H1 (cell line): ENCODE results near the gene RPS18. TPM values are rescaled to one million over a fixed set of nuclear protein-coding genes. Genes with fewer than 3 reads are reported as not detected.
A peak's percentile ranks its signal among the peaks of the same experiment; 100 is the strongest.

Experiments
- CTCF ChIA-PET: fragments of 300-600 bp; sonication (Branson Sonifier 250); formaldehyde crosslinking; loops from one replicate; lab custom pipeline; 2021; ENCODE audit not compliant: partially characterized antibody; lab: Charles Lee
- POLR2A ChIA-PET: fragments of 300-600 bp; sonication (Branson Sonifier 250); formaldehyde crosslinking; loops from one replicate; lab custom pipeline; 2021; ENCODE audit warnings: inconsistent platforms; ENCODE audit not compliant: partially characterized antibody; lab: Charles Lee
- DNase-seq, 2 experiments: peaks; one replicate each; pipeline versions ENCODE4 v3.0.0 to v3.0.0-alpha.2; 2010 to 2022; ENCODE audit warnings: low spot score in 2 of 2, low read depth in 1 of 2, mixed read lengths in 1 of 2
- FAIRE-seq: peaks from 2 replicates; lab custom pipeline; 2011; peaks lifted over from hg19 to GRCh38; lab: Jason Lieb, UNC
- H2AFZ ChIP-seq: 2 replicates; pipeline ENCODE4 v1.8.1; 2012; ENCODE audit warnings: low read length, inconsistent platforms
- H2AK5ac ChIP-seq: 2 replicates; pipeline ENCODE4 v1.6.1; 2013; ENCODE audit warnings: low read depth, low read length
- H2BK120ac ChIP-seq: replicated peaks from 2 replicates; pipeline ENCODE3; 2013; ENCODE audit warnings: low read depth, low read length, inconsistent platforms
- H2BK12ac ChIP-seq: 2 replicates; pipeline ENCODE4 v1.6.1; 2013; ENCODE audit warnings: low read depth, low read length
- H2BK15ac ChIP-seq: 2 replicates; pipeline ENCODE4 v1.6.1; 2013; ENCODE audit warnings: low read length
- H2BK20ac ChIP-seq: 2 replicates; pipeline ENCODE4 v1.6.1; 2013; ENCODE audit warnings: low read length
- H2BK5ac ChIP-seq: 2 replicates; pipeline ENCODE4 v1.6.1; 2013; ENCODE audit warnings: low read depth, low read length
- H3K14ac ChIP-seq: 2 replicates; pipeline ENCODE4 v1.6.1; 2013; ENCODE audit warnings: inconsistent platforms; ENCODE audit not compliant: insufficient read length
- H3K18ac ChIP-seq: 2 replicates; pipeline ENCODE4 v1.6.1; 2013; ENCODE audit warnings: low read length; ENCODE audit errors: extremely low read depth
- H3K23ac ChIP-seq: 2 replicates; pipeline ENCODE4 v1.6.1; 2013; ENCODE audit warnings: inconsistent platforms; ENCODE audit not compliant: insufficient read length
- H3K23me2 ChIP-seq: 2 replicates; pipeline ENCODE4 v1.6.1; 2013; ENCODE audit warnings: low read depth, low read length
- H3K27ac ChIP-seq: 2 replicates; pipeline ENCODE4 v1.6.1; 2011; ENCODE audit warnings: low read depth, low read length, inconsistent platforms
- H3K27me3 ChIP-seq, 4 experiments: replicated peaks in 1 of 4; 1 replicate in 1 of 4; 2 replicates in 3 of 4; pipeline versions ENCODE4 v1.6.1 to v1.8.1; 2011 to 2013; ENCODE audit warnings: low read length in 3 of 4, mild to moderate bottlenecking in 3 of 4, inconsistent platforms in 2 of 4, mixed read lengths in 2 of 4, moderate library complexity in 1 of 4; ENCODE audit not compliant: control insufficient read depth in 3 of 4, insufficient read depth in 3 of 4; ENCODE audit errors: extremely low read depth in 1 of 4
- H3K36me3 ChIP-seq, 4 experiments: 2 replicates each; pipeline versions ENCODE4 v1.6.1 to v1.8.1; 2011 to 2013; ENCODE audit warnings: mild to moderate bottlenecking in 4 of 4, low read length in 3 of 4, moderate library complexity in 2 of 4, control low read depth in 1 of 4, inconsistent platforms in 1 of 4; ENCODE audit not compliant: insufficient read depth in 4 of 4, control insufficient read depth in 2 of 4
- H3K4ac ChIP-seq: replicated peaks from 2 replicates; pipeline ENCODE3; 2013; ENCODE audit warnings: low read length, low read depth, mixed read lengths, inconsistent platforms; ENCODE audit not compliant: insufficient read length
- H3K4me1 ChIP-seq, 4 experiments: replicated peaks in 1 of 4; 1 replicate in 1 of 4; 2 replicates in 3 of 4; pipeline versions ENCODE4 v1.6.1 to v1.8.1; 2011 to 2013; ENCODE audit warnings: low read length in 3 of 4, inconsistent platforms in 2 of 4, mixed read lengths in 1 of 4; ENCODE audit not compliant: insufficient read depth in 4 of 4, control insufficient read depth in 3 of 4
- H3K4me2 ChIP-seq, 2 experiments: 2 replicates each; pipeline versions ENCODE4 v1.6.1 to v1.8.1; 2011 to 2013; ENCODE audit warnings: low read depth in 2 of 2, low read length in 2 of 2, control low read depth in 1 of 2, inconsistent platforms in 1 of 2, mild to moderate bottlenecking in 1 of 2; ENCODE audit not compliant: insufficient read depth in 1 of 2
- H3K4me3 ChIP-seq, 4 experiments: fragments of 200-600, 300-600 bp in 1 of 4; sonication (generic), shearing (Covaris generic), sonication (Bioruptor Twin) in 1 of 4; 2 replicates each; pipeline versions ENCODE4 v1.5.1 to v1.8.1; 2011 to 2016; ENCODE audit warnings: low read length in 4 of 4, low read depth in 3 of 4, control low read depth in 2 of 4, inconsistent platforms in 2 of 4, mild to moderate bottlenecking in 2 of 4, mixed read lengths in 1 of 4, moderate library complexity in 1 of 4; ENCODE audit not compliant: insufficient read depth in 2 of 4; ENCODE audit errors: extremely low read depth in 1 of 4
- H3K56ac ChIP-seq: replicated peaks from 2 replicates; pipeline ENCODE3; 2013; ENCODE audit warnings: low read depth, mild to moderate bottlenecking, mixed read lengths, low read length, inconsistent platforms; ENCODE audit not compliant: insufficient read length
- H3K79me1 ChIP-seq: 2 replicates; pipeline ENCODE4 v1.6.1; 2013; ENCODE audit warnings: low read depth, low read length, control low read depth
- H3K79me2 ChIP-seq, 2 experiments: 2 replicates each; pipeline versions ENCODE4 v1.6.1 to v1.8.1; 2012 to 2013; ENCODE audit warnings: low read length in 2 of 2, mild to moderate bottlenecking in 2 of 2, inconsistent platforms in 1 of 2; ENCODE audit not compliant: insufficient read depth in 2 of 2, control insufficient read depth in 1 of 2
- H3K9ac ChIP-seq, 4 experiments: replicated peaks in 1 of 4; 1 replicate in 1 of 4; 2 replicates in 3 of 4; pipeline versions ENCODE4 v1.6.1 to v1.8.1; 2011 to 2013; ENCODE audit warnings: low read depth in 3 of 4, low read length in 3 of 4, control low read depth in 2 of 4, mild to moderate bottlenecking in 2 of 4, moderate library complexity in 2 of 4, inconsistent platforms in 1 of 4; ENCODE audit errors: extremely low read depth in 1 of 4
- H3K9me3 ChIP-seq, 2 experiments: 2 replicates each; pipeline versions ENCODE4 v1.6.1 to v1.8.1; 2012 to 2013; ENCODE audit warnings: mild to moderate bottlenecking in 2 of 2, moderate library complexity in 2 of 2, control low read depth in 1 of 2, inconsistent platforms in 1 of 2, low read depth in 1 of 2, low read length in 1 of 2, mixed read lengths in 1 of 2; ENCODE audit not compliant: insufficient read depth in 2 of 2
- H4K20me1 ChIP-seq, 2 experiments: replicated peaks in 1 of 2; 2 replicates each; pipeline versions ENCODE3 to v1.8.1; 2011 to 2013; ENCODE audit warnings: inconsistent platforms in 2 of 2, low read length in 2 of 2, mild to moderate bottlenecking in 1 of 2; ENCODE audit not compliant: insufficient read depth in 2 of 2, control insufficient read depth in 1 of 2
- H4K5ac ChIP-seq: 2 replicates; pipeline ENCODE4 v1.6.1; 2013; ENCODE audit warnings: low read length, low read depth, mixed read lengths, inconsistent platforms; ENCODE audit not compliant: insufficient read length
- H4K8ac ChIP-seq: 2 replicates; pipeline ENCODE4 v1.8.0; 2013; ENCODE audit warnings: mild to moderate bottlenecking, moderate library complexity, low read length, inconsistent platforms; ENCODE audit not compliant: insufficient read depth; ENCODE audit errors: extremely low read depth
- H4K91ac ChIP-seq: replicated peaks from 2 replicates; pipeline ENCODE3; 2013; ENCODE audit warnings: low read length, mixed read lengths, inconsistent platforms; ENCODE audit not compliant: insufficient read length
- KDM1A ChIP-seq: fragments of 200-600, 300-600 bp; sonication (generic); IDR thresholded peaks from 2 replicates; pipeline ENCODE4 v1.7.1; 2016; ENCODE audit warnings: mild to moderate bottlenecking, low read length, borderline replicate concordance
- KDM4A ChIP-seq: IDR thresholded peaks from one replicate; pipeline ENCODE4 v1.7.1; 2012; ENCODE audit warnings: low read depth, mild to moderate bottlenecking, moderate library complexity, low read length, inconsistent platforms; ENCODE audit not compliant: severe bottlenecking
- KDM5A ChIP-seq: fragments of 200-600 bp; IDR thresholded peaks from 2 replicates; pipeline ENCODE4 v1.7.1; 2012; ENCODE audit warnings: mild to moderate bottlenecking, low read length, inconsistent platforms, mixed read lengths
- SAP30 ChIP-seq: fragments of 300-600 bp; sonication (generic); IDR thresholded peaks from 2 replicates; pipeline ENCODE4 v1.7.1; 2012; ENCODE audit warnings: low read length, moderate library complexity, mild to moderate bottlenecking, inconsistent platforms; ENCODE audit not compliant: insufficient read depth, insufficient replicate concordance
- SP4 ChIP-seq: IDR thresholded peaks from 2 replicates; pipeline ENCODE4 v1.6.1; 2012; ENCODE audit warnings: low read length, inconsistent platforms
- SRF ChIP-seq: IDR thresholded peaks from 2 replicates; pipeline ENCODE4 v1.6.1; 2011; ENCODE audit warnings: mild to moderate bottlenecking, low read depth, low read length, moderate library complexity
- TAF1 ChIP-seq: IDR thresholded peaks from 2 replicates; pipeline ENCODE4 v1.6.1; 2011; ENCODE audit warnings: mild to moderate bottlenecking, low read depth, low read length
- TBP ChIP-seq: IDR thresholded peaks from 2 replicates; pipeline ENCODE4 v1.6.1; 2011; ENCODE audit warnings: low read depth, low read length, improper control_type of control experiment
- USF2 ChIP-seq: IDR thresholded peaks from 2 replicates; pipeline ENCODE4 v1.6.1; 2011; ENCODE audit warnings: low read length, improper control_type of control experiment
- WGBS, 2 experiments: shearing (Covaris generic) in 1 of 2; methylation state at CpG; one replicate each; pipeline versions ENCODE4 v1.1.6 to v1.1.7; 2013 to 2015; ENCODE audit warnings: low lambda C conversion rate in 2 of 2, mixed read lengths in 2 of 2, inconsistent platforms in 1 of 2, low coverage in 1 of 2, missing lambda C conversion rate in 1 of 2; ENCODE audit not compliant: insufficient replicate concordance in 2 of 2, insufficient coverage in 1 of 2, insufficient read length in 1 of 2; ENCODE audit errors: extremely low coverage in 1 of 2, missing lambda C conversion rate in 1 of 2; 5-methylcytosine and 5-hydroxymethylcytosine counted together
- polyA plus RNA-seq, 7 experiments: library from polyadenylated mRNA; depleted of rRNA in 3 of 7; stranded (reverse) in 5 of 7; unstranded in 2 of 7; fragments of >200 nt in 5 of 7; fragments of 200-250 nt in 2 of 7; gene quantifications; 1 replicate in 5 of 7; 2 replicates in 1 of 7; 4 replicates in 1 of 7; pipeline versions ENCODE4 v1.2.1 to v1.2.3, GENCODE V29; 2011 to 2013; ENCODE audit warnings: missing spikeins in 2 of 7, mixed read lengths in 2 of 7
- total RNA-seq: library from RNA; stranded (reverse); fragmentation: NEBNext Ultra II Directional; extraction: Animal tissue kit (Norgen Biotek cat#: 25700); gene quantifications from 2 replicates; pipeline ENCODE4 v1.2.1, GENCODE V29; 2021
- TF ChIP-seq, protein P1 (sequence below): IDR thresholded peaks from 2 replicates; pipeline ENCODE4 v1.6.1; 2011; ENCODE audit warnings: low read depth, mild to moderate bottlenecking, low read length; ENCODE audit not compliant: insufficient read depth

The RPS18 gene
- total and polyA plus RNA-seq, 2 of the 8 experiments (the other 6 are each of a cell fraction or from before 2014, with no cell fraction given): 2,796 to 7,099 TPM

GRCh38 chr6:33297406-33297955 lies 25.6 kb downstream of the RPS18 start:
- ChIA-PET CTCF (interaction anchor here (0.6 to 6.2 kb wide), 10 partner anchors 8 to 364 kb away, joined by 3 to 77 read pairs (median 3); partner anchors contain the start of genes B3GALT4, CUTA, PFDN6 and WDR46), POLR2A (interaction anchor here (0.8 to 16.7 kb wide), 10 partner anchors 8 to 326 kb away, joined by 3 to 337 read pairs (median 12); partner anchors contain the start of genes B3GALT4, PFDN6, RPS18 and TAPBP)
- Histone ChIP-seq H3K79me1 (peaks cover 9% of the 10 kb centered on the region; the same call in 1 of the 2 replicates), H3K4ac (no peak overlapping the region), H2AK5ac (no peak overlapping the region), H2BK15ac (no peak overlapping the region), H3K79me2 (peaks cover 0 to 25% of the 10 kb centered on the region in 2 experiments; a peak in 2 of 4 replicates), H4K91ac (peak overlapping the region; percentile 36), H2BK120ac (no peak overlapping the region), H3K9ac (peak overlapping the region; percentile 54 to 72 (median 59)), H3K4me2 (peak overlapping the region; percentile 34 to 98), H3K14ac (no peak overlapping the region), H3K36me3 (peaks cover 2 to 6% (median 3%) of the 10 kb centered on the region in 4 experiments; a peak in 5 of 8 replicates), H3K4me1 (peaks cover 0 to 6% (median 4%) of the 10 kb centered on the region in 4 experiments; a peak in 6 of 7 replicates), H3K9me3 (no peaks in the 10 kb centered on the region), H3K4me3 (peak overlapping the region; percentile 69 to 91 (median 73)), H3K23me2 (peaks cover 16% of the 10 kb centered on the region), H3K23ac (no peak overlapping the region), H4K5ac (peak overlapping the region; percentile 55), H2BK5ac (peak overlapping the region; percentile 69; the same call in 1 of the 2 replicates), H2AFZ (0 out of 2 replicates have a peak overlapping the region, but pooled peaks have one; percentile 71), H2BK20ac (no peak overlapping the region), H3K27me3 (no peaks in the 10 kb centered on the region), H3K56ac (peak overlapping the region; percentile 2), H3K27ac (peak overlapping the region; percentile 79), H4K20me1 (peaks cover 0 to 5% of the 10 kb centered on the region in 2 experiments), H3K18ac (peak overlapping the region; percentile 62), H2BK12ac (0 out of 2 replicates have a peak overlapping the region, but pooled peaks have one; percentile 71), H4K8ac (peak overlapping the region; percentile 75; the same call in 1 of the 2 replicates)
- DNase-seq (peak in 1 of 2 experiments; percentile 91), FAIRE-seq (no peak)
- 3% methylated on average over 16 of the region's 16 CpGs; no CpG with 5 or more reads in 1 of the 2 experiments for WGBS, 2 experiments
- peak; percentile 90 for TF ChIP-seq USF2
- no peak for TF ChIP-seq KDM4A
- TF ChIP-seq, protein P1, sequence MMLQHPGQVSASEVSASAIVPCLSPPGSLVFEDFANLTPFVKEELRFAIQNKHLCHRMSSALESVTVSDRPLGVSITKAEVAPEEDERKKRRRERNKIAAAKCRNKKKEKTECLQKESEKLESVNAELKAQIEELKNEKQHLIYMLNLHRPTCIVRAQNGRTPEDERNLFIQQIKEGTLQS: peak; percentile 70
- TF ChIP-seq SRF: no peak
- TF ChIP-seq TBP: no peak
- peak; percentile 29; the same call in 1 of the 2 replicates for TF ChIP-seq TAF1
- TF ChIP-seq SP4: peak; percentile 64; the same call in 1 of the 2 replicates
- no peak for TF ChIP-seq KDM1A
- TF ChIP-seq SAP30: no peak
- TF ChIP-seq KDM5A: no peak
